GM12878 (cell line): ENCODE data around the gene FNTB.

Source experiments
- BCL11A ChIP-seq: IDR thresholded peaks from 2 replicates; pipeline ENCODE4 v1.6.1; 2011; ENCODE audit warnings: low read depth, low read length
- CBX3 ChIP-seq: fragments of 200-600 bp; sonication (generic); IDR thresholded peaks from 2 replicates; pipeline ENCODE4 v1.6.1; 2016; ENCODE audit warnings: low read depth, borderline replicate concordance
- ESRRA ChIP-seq: IDR thresholded peaks from 2 replicates; pipeline ENCODE4 v1.6.1; 2012; ENCODE audit warnings: mild to moderate bottlenecking, low read length, improper control_type of control experiment
- NFXL1 ChIP-seq: fragments of 450-650 bp; IDR thresholded peaks from 2 replicates; pipeline ENCODE4 v1.6.1; 2017; ENCODE audit warnings: antibody characterized with exemption, mild to moderate bottlenecking, borderline replicate concordance
- NR2F1 ChIP-seq: fragments of 450-650 bp; conservative IDR thresholded peaks from 2 replicates; pipeline ENCODE4 v1.6.1; 2017; ENCODE audit warnings: mild to moderate bottlenecking
- PKNOX1 ChIP-seq: fragments of 450-650 bp; IDR thresholded peaks from 2 replicates; pipeline ENCODE4 v1.6.1; 2016; ENCODE audit warnings: mild to moderate bottlenecking
- SMAD1 ChIP-seq: fragments of 450-650 bp; IDR thresholded peaks from 2 replicates; pipeline ENCODE4 v1.6.1; 2018; ENCODE audit warnings: mild to moderate bottlenecking, low read depth; ENCODE audit not compliant: partially characterized antibody
- SREBF1 ChIP-seq: IDR thresholded peaks from 2 replicates; pipeline ENCODE4 v1.6.1; 2012; ENCODE audit warnings: mild to moderate bottlenecking, low read length
- SRF ChIP-seq, 2 experiments: IDR thresholded peaks; 2 replicates each; pipeline ENCODE4 v1.6.1; 2011; ENCODE audit warnings: low read depth in 2 of 2, low read length in 2 of 2, mild to moderate bottlenecking in 1 of 2, moderate library complexity in 1 of 2
- YY1 ChIP-seq: IDR thresholded peaks from 2 replicates; pipeline ENCODE4 v1.6.1; 2011; ENCODE audit warnings: low read depth, mild to moderate bottlenecking, low read length
- TF ChIP-seq, protein P1 (sequence below), 3 experiments: IDR thresholded peaks in 2 of 3; conservative IDR thresholded peaks in 1 of 3; 2 replicates each; pipeline ENCODE4 v1.5.1; 2011; ENCODE audit warnings: low read depth in 3 of 3, low read length in 3 of 3, mild to moderate bottlenecking in 3 of 3, control low read depth in 2 of 3, moderate library complexity in 2 of 3, inconsistent platforms in 1 of 3, mixed read lengths in 1 of 3; ENCODE audit not compliant: control insufficient read depth in 2 of 3, insufficient read depth in 1 of 3; ENCODE audit errors: extremely low read depth in 1 of 3
- TF ChIP-seq, protein P2 (sequence below): IDR thresholded peaks from 2 replicates; pipeline ENCODE4 v1.6.1; 2012; ENCODE audit warnings: low read depth, low read length, improper control_type of control experiment
- TF ChIP-seq, protein P3 (sequence below): fragments of 450-650 bp; IDR thresholded peaks from 2 replicates; pipeline ENCODE4 v1.6.1; 2017; ENCODE audit warnings: mild to moderate bottlenecking, moderate library complexity

DNA sequence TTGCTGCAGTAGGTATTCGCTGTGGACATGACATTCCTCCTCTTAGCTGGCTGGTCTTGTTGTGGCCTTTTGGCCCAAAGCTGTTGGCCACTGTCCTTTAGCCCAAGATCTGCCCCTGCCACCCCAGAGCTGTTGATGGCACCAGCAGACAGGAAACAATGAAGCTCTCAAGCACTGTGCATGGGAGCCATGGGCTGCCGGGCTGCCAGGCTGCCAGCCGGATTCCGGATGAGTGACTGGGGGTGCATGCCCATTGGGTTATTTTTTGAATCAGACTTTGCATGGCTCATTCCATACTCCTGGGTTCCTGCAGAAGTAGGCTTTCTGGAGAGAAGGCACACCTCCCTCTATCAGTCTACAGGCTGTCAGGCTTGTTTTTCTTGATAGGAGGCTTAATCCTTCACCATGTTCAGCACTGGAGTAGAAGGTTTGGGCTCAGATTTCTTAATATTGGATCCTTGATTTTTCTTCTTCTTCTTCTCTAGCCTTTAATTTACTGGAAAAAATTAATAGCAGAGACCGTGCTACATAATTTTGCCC lies 83.2 kb downstream of the FNTB start:
- TF ChIP-seq NFXL1 (no peak), BCL11A (no peak), SMAD1 (no peak), SREBF1 (no peak), ESRRA (no peak), NR2F1 (no peak), YY1 (no peak), PKNOX1 (no peak), SRF (IDR thresholded peaks at IDR 0.05; ENCODE audit: low read depth in 2 of 2, low read length in 2 of 2) (no peak), CBX3 (no peak)
- TF ChIP-seq, protein P1, sequence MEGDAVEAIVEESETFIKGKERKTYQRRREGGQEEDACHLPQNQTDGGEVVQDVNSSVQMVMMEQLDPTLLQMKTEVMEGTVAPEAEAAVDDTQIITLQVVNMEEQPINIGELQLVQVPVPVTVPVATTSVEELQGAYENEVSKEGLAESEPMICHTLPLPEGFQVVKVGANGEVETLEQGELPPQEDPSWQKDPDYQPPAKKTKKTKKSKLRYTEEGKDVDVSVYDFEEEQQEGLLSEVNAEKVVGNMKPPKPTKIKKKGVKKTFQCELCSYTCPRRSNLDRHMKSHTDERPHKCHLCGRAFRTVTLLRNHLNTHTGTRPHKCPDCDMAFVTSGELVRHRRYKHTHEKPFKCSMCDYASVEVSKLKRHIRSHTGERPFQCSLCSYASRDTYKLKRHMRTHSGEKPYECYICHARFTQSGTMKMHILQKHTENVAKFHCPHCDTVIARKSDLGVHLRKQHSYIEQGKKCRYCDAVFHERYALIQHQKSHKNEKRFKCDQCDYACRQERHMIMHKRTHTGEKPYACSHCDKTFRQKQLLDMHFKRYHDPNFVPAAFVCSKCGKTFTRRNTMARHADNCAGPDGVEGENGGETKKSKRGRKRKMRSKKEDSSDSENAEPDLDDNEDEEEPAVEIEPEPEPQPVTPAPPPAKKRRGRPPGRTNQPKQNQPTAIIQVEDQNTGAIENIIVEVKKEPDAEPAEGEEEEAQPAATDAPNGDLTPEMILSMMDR (IDR thresholded peaks at IDR 0.05 in 2 of 3, conservative IDR thresholded peaks at IDR 0.05 in 1 of 3; ENCODE audit: control insufficient read depth in 2 of 3, extremely low read depth in 1 of 3, insufficient read depth in 1 of 3, low read depth in 3 of 3, low read length in 3 of 3) = no peak
- TF ChIP-seq, protein P2, sequence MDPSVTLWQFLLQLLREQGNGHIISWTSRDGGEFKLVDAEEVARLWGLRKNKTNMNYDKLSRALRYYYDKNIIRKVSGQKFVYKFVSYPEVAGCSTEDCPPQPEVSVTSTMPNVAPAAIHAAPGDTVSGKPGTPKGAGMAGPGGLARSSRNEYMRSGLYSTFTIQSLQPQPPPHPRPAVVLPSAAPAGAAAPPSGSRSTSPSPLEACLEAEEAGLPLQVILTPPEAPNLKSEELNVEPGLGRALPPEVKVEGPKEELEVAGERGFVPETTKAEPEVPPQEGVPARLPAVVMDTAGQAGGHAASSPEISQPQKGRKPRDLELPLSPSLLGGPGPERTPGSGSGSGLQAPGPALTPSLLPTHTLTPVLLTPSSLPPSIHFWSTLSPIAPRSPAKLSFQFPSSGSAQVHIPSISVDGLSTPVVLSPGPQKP = no peak
- TF ChIP-seq, protein P3, sequence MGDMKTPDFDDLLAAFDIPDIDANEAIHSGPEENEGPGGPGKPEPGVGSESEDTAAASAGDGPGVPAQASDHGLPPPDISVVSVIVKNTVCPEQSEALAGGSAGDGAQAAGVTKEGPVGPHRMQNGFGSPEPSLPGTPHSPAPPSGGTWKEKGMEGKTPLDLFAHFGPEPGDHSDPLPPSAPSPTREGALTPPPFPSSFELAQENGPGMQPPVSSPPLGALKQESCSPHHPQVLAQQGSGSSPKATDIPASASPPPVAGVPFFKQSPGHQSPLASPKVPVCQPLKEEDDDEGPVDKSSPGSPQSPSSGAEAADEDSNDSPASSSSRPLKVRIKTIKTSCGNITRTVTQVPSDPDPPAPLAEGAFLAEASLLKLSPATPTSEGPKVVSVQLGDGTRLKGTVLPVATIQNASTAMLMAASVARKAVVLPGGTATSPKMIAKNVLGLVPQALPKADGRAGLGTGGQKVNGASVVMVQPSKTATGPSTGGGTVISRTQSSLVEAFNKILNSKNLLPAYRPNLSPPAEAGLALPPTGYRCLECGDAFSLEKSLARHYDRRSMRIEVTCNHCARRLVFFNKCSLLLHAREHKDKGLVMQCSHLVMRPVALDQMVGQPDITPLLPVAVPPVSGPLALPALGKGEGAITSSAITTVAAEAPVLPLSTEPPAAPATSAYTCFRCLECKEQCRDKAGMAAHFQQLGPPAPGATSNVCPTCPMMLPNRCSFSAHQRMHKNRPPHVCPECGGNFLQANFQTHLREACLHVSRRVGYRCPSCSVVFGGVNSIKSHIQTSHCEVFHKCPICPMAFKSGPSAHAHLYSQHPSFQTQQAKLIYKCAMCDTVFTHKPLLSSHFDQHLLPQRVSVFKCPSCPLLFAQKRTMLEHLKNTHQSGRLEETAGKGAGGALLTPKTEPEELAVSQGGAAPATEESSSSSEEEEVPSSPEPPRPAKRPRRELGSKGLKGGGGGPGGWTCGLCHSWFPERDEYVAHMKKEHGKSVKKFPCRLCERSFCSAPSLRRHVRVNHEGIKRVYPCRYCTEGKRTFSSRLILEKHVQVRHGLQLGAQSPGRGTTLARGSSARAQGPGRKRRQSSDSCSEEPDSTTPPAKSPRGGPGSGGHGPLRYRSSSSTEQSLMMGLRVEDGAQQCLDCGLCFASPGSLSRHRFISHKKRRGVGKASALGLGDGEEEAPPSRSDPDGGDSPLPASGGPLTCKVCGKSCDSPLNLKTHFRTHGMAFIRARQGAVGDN = no peak
